PFSK-1 (cell line): ENCODE data around the gene FRMD3.

Source experiments
- FOXP2 ChIP-seq: optimal IDR thresholded peaks from 2 replicates; pipeline ENCODE3; 2011; ENCODE audit warnings: borderline replicate concordance, control low read depth, inconsistent platforms; ENCODE audit not compliant: insufficient read depth; ENCODE audit errors: extremely low read length, extremely low read depth
- POLR2AphosphoS5 ChIP-seq: IDR thresholded peaks from 2 replicates; pipeline ENCODE4 v1.6.1; 2012; ENCODE audit warnings: low read depth, mild to moderate bottlenecking, control low read depth, low read length, moderate library complexity
- SIN3A ChIP-seq: IDR thresholded peaks from 2 replicates; pipeline ENCODE4 v1.6.1; 2012; ENCODE audit warnings: mild to moderate bottlenecking, low read length, moderate library complexity, borderline replicate concordance; ENCODE audit not compliant: insufficient read depth
- TAF1 ChIP-seq: IDR thresholded peaks from 2 replicates; pipeline ENCODE4 v1.6.1; 2012; ENCODE audit warnings: low read length, control low read depth, borderline replicate concordance; ENCODE audit not compliant: insufficient read depth
- TF ChIP-seq, protein P1 (sequence below), 2 experiments: IDR thresholded peaks; 2 replicates each; pipeline versions ENCODE4 v1.6.1 to v1.8.0; 2011 to 2012; ENCODE audit warnings: low read depth in 2 of 2, low read length in 2 of 2, control low read depth in 1 of 2, inconsistent platforms in 1 of 2, mild to moderate bottlenecking in 1 of 2, moderate library complexity in 1 of 2; ENCODE audit not compliant: insufficient read depth in 1 of 2

FRMD3 gene

GRCh38 chr9:83280268-83280667 lies 257.9 kb downstream of the FRMD3 start:
- no peak for TF ChIP-seq POLR2AphosphoS5
- TF ChIP-seq FOXP2: no peak
- TF ChIP-seq, protein P1, sequence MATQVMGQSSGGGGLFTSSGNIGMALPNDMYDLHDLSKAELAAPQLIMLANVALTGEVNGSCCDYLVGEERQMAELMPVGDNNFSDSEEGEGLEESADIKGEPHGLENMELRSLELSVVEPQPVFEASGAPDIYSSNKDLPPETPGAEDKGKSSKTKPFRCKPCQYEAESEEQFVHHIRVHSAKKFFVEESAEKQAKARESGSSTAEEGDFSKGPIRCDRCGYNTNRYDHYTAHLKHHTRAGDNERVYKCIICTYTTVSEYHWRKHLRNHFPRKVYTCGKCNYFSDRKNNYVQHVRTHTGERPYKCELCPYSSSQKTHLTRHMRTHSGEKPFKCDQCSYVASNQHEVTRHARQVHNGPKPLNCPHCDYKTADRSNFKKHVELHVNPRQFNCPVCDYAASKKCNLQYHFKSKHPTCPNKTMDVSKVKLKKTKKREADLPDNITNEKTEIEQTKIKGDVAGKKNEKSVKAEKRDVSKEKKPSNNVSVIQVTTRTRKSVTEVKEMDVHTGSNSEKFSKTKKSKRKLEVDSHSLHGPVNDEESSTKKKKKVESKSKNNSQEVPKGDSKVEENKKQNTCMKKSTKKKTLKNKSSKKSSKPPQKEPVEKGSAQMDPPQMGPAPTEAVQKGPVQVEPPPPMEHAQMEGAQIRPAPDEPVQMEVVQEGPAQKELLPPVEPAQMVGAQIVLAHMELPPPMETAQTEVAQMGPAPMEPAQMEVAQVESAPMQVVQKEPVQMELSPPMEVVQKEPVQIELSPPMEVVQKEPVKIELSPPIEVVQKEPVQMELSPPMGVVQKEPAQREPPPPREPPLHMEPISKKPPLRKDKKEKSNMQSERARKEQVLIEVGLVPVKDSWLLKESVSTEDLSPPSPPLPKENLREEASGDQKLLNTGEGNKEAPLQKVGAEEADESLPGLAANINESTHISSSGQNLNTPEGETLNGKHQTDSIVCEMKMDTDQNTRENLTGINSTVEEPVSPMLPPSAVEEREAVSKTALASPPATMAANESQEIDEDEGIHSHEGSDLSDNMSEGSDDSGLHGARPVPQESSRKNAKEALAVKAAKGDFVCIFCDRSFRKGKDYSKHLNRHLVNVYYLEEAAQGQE (IDR thresholded peaks at IDR 0.05; ENCODE audit: insufficient read depth in 1 of 2, low read depth in 2 of 2, low read length in 2 of 2): no peak
- no peak for TF ChIP-seq TAF1
- no peak for TF ChIP-seq SIN3A

DNA sequence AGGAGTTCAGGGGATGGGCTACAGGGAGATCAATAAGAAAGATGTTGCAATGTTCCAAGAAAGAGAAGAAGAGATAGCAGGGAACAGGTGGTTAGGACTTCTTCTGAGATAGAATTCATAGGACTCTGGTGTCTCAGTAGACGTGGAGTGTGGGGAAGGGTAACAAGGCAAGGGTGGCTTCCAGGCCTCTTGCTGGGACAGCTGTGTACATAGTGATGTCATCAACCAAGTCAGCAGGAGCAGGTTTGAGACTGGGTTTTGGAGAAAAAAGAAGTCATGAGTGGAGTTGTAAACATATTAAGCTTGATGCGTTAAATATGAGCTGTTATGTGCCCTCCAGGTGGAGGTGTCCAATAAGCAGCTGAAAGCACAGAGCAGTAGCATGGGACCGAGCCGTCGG lies 263.4 kb downstream of the FRMD3 start:
- no peak for TF ChIP-seq SIN3A
- TF ChIP-seq, protein P1 (IDR thresholded peaks at IDR 0.05; ENCODE audit: insufficient read depth in 1 of 2, low read depth in 2 of 2, low read length in 2 of 2): no peak
- no peak for TF ChIP-seq POLR2AphosphoS5
- no peak for TF ChIP-seq FOXP2
- no peak for TF ChIP-seq TAF1

DNA sequence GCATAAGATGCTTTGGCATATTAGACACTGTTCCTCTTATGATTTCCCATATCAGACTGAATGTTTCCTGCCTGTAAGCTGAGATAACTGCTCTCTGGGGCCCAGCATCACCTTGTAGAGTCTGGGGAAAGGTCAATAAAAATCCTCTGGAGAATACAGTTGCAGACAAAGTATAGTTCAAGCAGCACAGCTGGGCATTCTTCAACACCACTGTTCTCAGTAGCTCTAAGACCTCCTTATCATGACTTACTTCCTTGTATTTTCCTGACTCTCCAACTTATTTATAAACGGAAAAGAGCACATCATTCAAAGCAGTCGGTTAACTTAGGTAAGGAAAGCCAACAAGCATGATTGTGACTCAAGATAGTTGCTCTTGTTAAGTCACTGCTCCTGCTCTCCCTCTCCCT lies 266.5 kb downstream of the FRMD3 start:
- TF ChIP-seq SIN3A (no peak), FOXP2 (no peak)
- TF ChIP-seq, protein P1 (IDR thresholded peaks at IDR 0.05; ENCODE audit: insufficient read depth in 1 of 2, low read depth in 2 of 2, low read length in 2 of 2): no peak

GRCh38 chr9:83270116-83270515 lies 268.1 kb downstream of the FRMD3 start:
- TF ChIP-seq FOXP2: no peak
- no peak for TF ChIP-seq TAF1
- TF ChIP-seq, protein P1 (IDR thresholded peaks at IDR 0.05; ENCODE audit: insufficient read depth in 1 of 2, low read depth in 2 of 2, low read length in 2 of 2): no peak
- TF ChIP-seq SIN3A: no peak
- TF ChIP-seq POLR2AphosphoS5: no peak

DNA sequence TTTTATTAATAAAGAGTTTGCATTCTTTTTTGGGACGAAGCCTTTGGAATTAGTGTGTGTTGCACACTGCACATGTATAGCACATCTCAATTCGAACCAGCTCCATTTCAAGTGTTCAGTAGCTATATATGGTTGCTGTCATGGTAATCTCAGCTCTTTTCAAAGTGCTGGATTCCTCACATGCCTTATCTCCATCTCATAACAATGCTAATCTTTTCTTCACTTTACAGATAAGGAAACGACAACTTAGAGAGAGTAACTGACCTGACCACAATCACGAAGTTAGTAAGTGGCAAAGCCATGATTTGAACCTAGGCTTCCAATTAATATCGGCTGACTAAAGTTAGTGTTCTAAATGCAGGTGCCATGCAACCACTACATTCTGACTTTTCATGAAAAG lies 270.5 kb downstream of the FRMD3 start:
- TF ChIP-seq, protein P1 (IDR thresholded peaks at IDR 0.05; ENCODE audit: insufficient read depth in 1 of 2, low read depth in 2 of 2, low read length in 2 of 2): no peak
